ENCODE data around the gene KCTD13. TPM values are rescaled to one million over a fixed set of nuclear protein-coding genes. Genes with fewer than 3 reads are reported as not detected.
A peak's percentile ranks its signal among the peaks of the same experiment; 100 is the strongest.

KCTD13 gene
- total RNA-seq, 1 experiment from 2014 or later = 18.3 TPM

GRCh38 chr16:29972992-29973383 is 47.0 kb upstream of the KCTD13 start:
- Mint-ChIP-seq H3K27me3 (ENCODE audit: low read depth) (peaks cover 16% of the 10 kb centered on the region), H3K27ac (no peak overlapping the region), H3K4me3 (peak overlapping the region in 1 of 2 experiments; percentile 95; a peak in 4 of 5 replicates), H3K36me3 (ENCODE audit: insufficient read depth in 1 of 3, low read depth in 3 of 3) (peaks cover 34 to 47% (median 43%) of the 10 kb centered on the region in 3 experiments), H3K4me1 (peaks cover 29% of the 10 kb centered on the region in 2 experiments), H3K9me3 (peaks cover 14 to 16% of the 10 kb centered on the region in 2 experiments)
- Histone ChIP-seq H2AFZ (ENCODE audit: low read length) (no peak overlapping the region), H3K56ac (ENCODE audit: insufficient read length, low read depth, low read length) (no peak overlapping the region), H2BK15ac (ENCODE audit: low read depth, low read length) (no peak overlapping the region), H3K23me2 (ENCODE audit: insufficient read length, low read depth, low read length, poor library complexity, severe bottlenecking) (peaks cover 14% of the 10 kb centered on the region), H3K14ac (ENCODE audit: insufficient read depth, low read length) (no peak overlapping the region), H2BK5ac (ENCODE audit: insufficient read length, low read length) (no peak overlapping the region), H4K5ac (ENCODE audit: insufficient read length, low read depth, low read length) (no peak overlapping the region), H3K79me1 (ENCODE audit: insufficient read depth, low read depth, low read length, poor library complexity, severe bottlenecking) (peaks cover 7% of the 10 kb centered on the region), H3K23ac (ENCODE audit: insufficient read length, low read depth, low read length) (no peak overlapping the region), H3K27ac (ENCODE audit: insufficient read length, low read depth, low read length) (no peak overlapping the region), H3K4ac (ENCODE audit: low read depth, low read length) (no peak overlapping the region), H4K91ac (ENCODE audit: insufficient read length, low read depth, low read length) (no peak overlapping the region), H3K79me2 (ENCODE audit: insufficient read depth, low read length) (peaks cover 5% of the 10 kb centered on the region; the same call in 1 of the 2 replicates), H3K9me3 (ENCODE audit: control insufficient read depth, low read depth, low read length) (peaks cover 7% of the 10 kb centered on the region), H3K4me2 (ENCODE audit: insufficient read depth, insufficient read length, low read length) (no peak overlapping the region), H4K8ac (replicated peaks; ENCODE audit: insufficient read length, low read depth, low read length) (no peak overlapping the region), H3K18ac (ENCODE audit: insufficient read length, low read depth, low read length) (no peak overlapping the region), H2BK20ac (ENCODE audit: low read depth, low read length, poor library complexity, severe bottlenecking) (no peak overlapping the region), H2AK5ac (ENCODE audit: insufficient read length, low read length) (no peak overlapping the region), H3T11ph (ENCODE audit: low read length) (no peak overlapping the region), H2BK12ac (ENCODE audit: insufficient read length, low read depth, low read length) (no peak overlapping the region), H2BK120ac (ENCODE audit: low read depth, low read length, poor library complexity, severe bottlenecking) (no peak overlapping the region), H3K27me3 (ENCODE audit: insufficient read depth, low read length) (peaks cover 3% of the 10 kb centered on the region; the same call in 1 of the 2 replicates), H4K20me1 (ENCODE audit: control insufficient read depth, insufficient read depth, insufficient read length) (no peaks in the 10 kb centered on the region), H3K4me1 (ENCODE audit: insufficient read depth, low read length) (peaks cover 3% of the 10 kb centered on the region; the same call in 1 of the 2 replicates), H3K9ac (ENCODE audit: extremely low read depth, insufficient read length, low read length) (no peak overlapping the region)
- no peak for DNase-seq
- WGBS (ENCODE audit: extremely low coverage, insufficient read length, low lambda C conversion rate) = no CpG with 5 or more reads among the region's 6 CpGs
- no peak for TF ChIP-seq CTCF (conservative IDR thresholded peaks at IDR 0.05)

All from H9 (cell line).